GM12801 (cell line): Measurements from ENCODE around the gene SPRYD3.

Experiments
- TF ChIP-seq, protein P1 (sequence below): IDR thresholded peaks from one replicate; pipeline ENCODE4 v1.5.1; 2011; ENCODE audit warnings: control low read depth; ENCODE audit not compliant: insufficient read length; ENCODE audit errors: extremely low read depth

The SPRYD3 gene

GRCh38 chr12:53039851-53040250 is 39.3 kb downstream of the SPRYD3 start:
- TF ChIP-seq, protein P1, sequence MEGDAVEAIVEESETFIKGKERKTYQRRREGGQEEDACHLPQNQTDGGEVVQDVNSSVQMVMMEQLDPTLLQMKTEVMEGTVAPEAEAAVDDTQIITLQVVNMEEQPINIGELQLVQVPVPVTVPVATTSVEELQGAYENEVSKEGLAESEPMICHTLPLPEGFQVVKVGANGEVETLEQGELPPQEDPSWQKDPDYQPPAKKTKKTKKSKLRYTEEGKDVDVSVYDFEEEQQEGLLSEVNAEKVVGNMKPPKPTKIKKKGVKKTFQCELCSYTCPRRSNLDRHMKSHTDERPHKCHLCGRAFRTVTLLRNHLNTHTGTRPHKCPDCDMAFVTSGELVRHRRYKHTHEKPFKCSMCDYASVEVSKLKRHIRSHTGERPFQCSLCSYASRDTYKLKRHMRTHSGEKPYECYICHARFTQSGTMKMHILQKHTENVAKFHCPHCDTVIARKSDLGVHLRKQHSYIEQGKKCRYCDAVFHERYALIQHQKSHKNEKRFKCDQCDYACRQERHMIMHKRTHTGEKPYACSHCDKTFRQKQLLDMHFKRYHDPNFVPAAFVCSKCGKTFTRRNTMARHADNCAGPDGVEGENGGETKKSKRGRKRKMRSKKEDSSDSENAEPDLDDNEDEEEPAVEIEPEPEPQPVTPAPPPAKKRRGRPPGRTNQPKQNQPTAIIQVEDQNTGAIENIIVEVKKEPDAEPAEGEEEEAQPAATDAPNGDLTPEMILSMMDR = no peak

DNA sequence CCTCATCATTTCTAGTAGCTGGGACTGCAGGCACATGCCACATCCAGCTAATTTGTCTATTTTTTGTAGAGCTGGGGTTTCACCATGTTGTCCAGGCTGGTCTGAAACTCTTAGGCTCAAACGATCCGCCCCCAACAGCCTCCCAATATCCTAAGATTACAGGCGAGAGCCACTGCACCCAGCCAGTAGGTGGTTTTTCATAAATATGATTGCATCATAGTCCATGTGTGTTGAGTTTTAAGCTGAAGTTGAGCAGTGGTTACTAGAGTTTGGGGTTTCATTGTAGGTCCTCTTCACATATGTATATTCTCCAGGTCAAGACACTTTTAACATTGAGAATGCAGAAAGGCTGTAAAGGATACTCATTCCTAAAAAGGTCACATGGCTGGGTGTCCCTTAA is 42.4 kb downstream of the SPRYD3 start:
- TF ChIP-seq, protein P1 = no peak

- TF ChIP-seq, protein P1 = no peak
These were observed 44.7 kb downstream of the SPRYD3 start for GRCh38 chr12:53034459-53034858.

- TF ChIP-seq, protein P1 = no peak
These were observed 47.6 kb downstream of the SPRYD3 start for GRCh38 chr12:53031616-53032015.

- TF ChIP-seq, protein P1 = no peak
These were observed 53.9 kb downstream of the SPRYD3 start for GRCh38 chr12:53025250-53025649.

DNA sequence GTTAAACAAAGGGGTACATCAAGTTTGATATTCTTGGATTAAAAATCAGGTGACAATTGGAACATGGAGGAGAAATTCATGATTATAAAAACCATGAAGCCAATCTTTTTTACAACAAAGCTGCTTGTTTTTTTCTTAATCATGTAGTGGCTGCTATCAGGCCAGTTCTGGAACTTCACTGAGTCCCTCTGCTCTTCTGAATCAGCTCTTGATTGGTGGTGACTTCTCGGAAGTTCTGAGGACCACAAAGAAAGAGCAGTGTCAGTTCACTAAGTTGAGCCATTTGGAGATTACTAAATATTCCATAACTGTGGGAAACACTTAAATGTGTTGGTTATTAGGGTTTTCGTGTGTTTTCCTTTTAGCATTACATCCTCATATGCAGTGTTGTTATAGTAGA is 64.5 kb downstream of the SPRYD3 start:
- TF ChIP-seq, protein P1 = no peak
